OCI-LY3 (cell line): ENCODE data around the gene ZNF362.

Source experiments
- H2AFZ ChIP-seq: fragments of 200-600, 300-600 bp; shearing (Covaris generic); 2 replicates; pipeline ENCODE4 v1.6.0; 2014; ENCODE audit warnings: antibody characterized with exemption, low read depth, low read length
- H3K27ac ChIP-seq: fragments of 200-600, 300-600 bp; sonication (generic); 2 replicates; pipeline ENCODE4 v1.5.1; 2014; ENCODE audit warnings: mild to moderate bottlenecking, low read length, moderate library complexity, mixed read lengths
- H3K27me3 ChIP-seq: fragments of 200-600, 300-600 bp; sonication (generic); 2 replicates; pipeline ENCODE4 v1.6.1; 2014; ENCODE audit warnings: low read depth, low read length, mixed read lengths
- H3K36me3 ChIP-seq: fragments of 200-600, 300-600 bp; sonication (generic); replicated peaks from 2 replicates; pipeline ENCODE3; 2014; ENCODE audit warnings: low read depth, low read length, mixed read lengths
- H3K4me1 ChIP-seq: fragments of 300-600, 200-600 bp; sonication (generic); 2 replicates; pipeline ENCODE4 v1.6.1; 2014; ENCODE audit warnings: low read length, mixed read lengths
- H3K4me2 ChIP-seq: fragments of 200-600, 300-600 bp; sonication (generic); 2 replicates; pipeline ENCODE4 v1.6.1; 2014; ENCODE audit warnings: low read length, mixed read lengths
- H3K4me3 ChIP-seq: fragments of 300-600, 200-600 bp; sonication (generic); 2 replicates; pipeline ENCODE4 v1.5.1; 2014; ENCODE audit warnings: antibody characterized with exemption, mild to moderate bottlenecking, low read length, moderate library complexity
- H3K79me2 ChIP-seq: fragments of 300-600, 200-600 bp; shearing (Covaris generic); 2 replicates; pipeline ENCODE4 v1.6.1; 2014; ENCODE audit warnings: mild to moderate bottlenecking, low read length, mixed read lengths
- H3K9ac ChIP-seq: fragments of 300-600, 200-600 bp; shearing (Covaris generic); 2 replicates; pipeline ENCODE4 v1.6.0; 2014; ENCODE audit warnings: mild to moderate bottlenecking, low read length, moderate library complexity
- H3K9me3 ChIP-seq: fragments of 200-600, 300-600 bp; shearing (Covaris generic); 2 replicates; pipeline ENCODE4 v1.6.1; 2014; ENCODE audit warnings: low read length, mixed read lengths; ENCODE audit not compliant: insufficient read depth
- H4K20me1 ChIP-seq: fragments of 200-600, 300-600 bp; sonication (generic); 2 replicates; pipeline ENCODE4 v1.6.1; 2016; ENCODE audit warnings: low read length, mixed read lengths; ENCODE audit not compliant: insufficient read depth
- EZH2phosphoT487 ChIP-seq: fragments of 200-600 bp; shearing (Covaris generic); IDR thresholded peaks from 2 replicates; pipeline ENCODE4 v1.6.1; 2018; ENCODE audit warnings: antibody characterized with exemption, mixed run types, low read depth
- TF ChIP-seq, protein P1 (sequence below): fragments of 200-600, 300-600 bp; sonication (generic); IDR thresholded peaks from 2 replicates; pipeline ENCODE4 v1.5.1; 2014; ENCODE audit warnings: antibody characterized with exemption, low read length, low read depth

ZNF362 gene

DNA sequence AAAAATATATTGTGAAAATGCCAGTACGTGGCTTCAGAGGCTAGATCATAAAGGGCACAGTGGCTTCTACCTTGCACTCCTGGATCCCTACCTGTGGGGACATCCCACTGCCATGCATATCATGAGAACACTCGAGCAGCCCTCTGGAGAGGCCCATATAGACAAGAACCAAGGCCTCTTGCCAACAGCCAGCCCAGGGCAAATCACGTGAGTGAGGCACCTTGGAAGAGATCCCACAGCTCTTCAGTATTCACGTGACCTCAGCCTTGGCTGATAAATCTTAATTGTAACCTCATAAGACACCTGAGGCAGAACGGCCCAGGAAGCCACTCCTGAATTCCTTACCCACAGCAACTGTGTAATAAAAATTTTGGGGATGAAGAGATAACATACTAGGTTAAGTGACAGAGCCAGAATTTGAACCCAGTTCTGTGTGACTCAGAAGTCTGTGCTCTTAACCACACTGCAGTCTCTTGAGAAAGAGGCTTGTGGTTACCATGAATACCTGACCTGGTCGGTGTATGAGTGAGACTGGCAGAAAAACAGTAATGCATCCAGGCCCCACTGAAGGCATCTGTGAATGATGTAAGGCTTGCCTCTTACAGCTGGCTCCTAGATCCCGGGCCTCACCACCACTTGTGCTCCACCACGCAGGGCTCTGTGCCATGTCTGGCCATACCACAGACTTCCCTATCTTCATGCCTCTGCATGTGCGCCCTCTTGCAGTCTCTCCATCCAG, 71.5 kb downstream of the ZNF362 start:
- Histone ChIP-seq H3K27ac (no peak overlapping the region), H3K27me3 (no peaks in the 10 kb centered on the region), H3K4me3 (no peak overlapping the region), H2AFZ (no peak overlapping the region), H3K4me2 (no peak overlapping the region), H3K4me1 (no peaks in the 10 kb centered on the region), H4K20me1 (no peaks in the 10 kb centered on the region), H3K36me3 (peaks cover 7% of the 10 kb centered on the region), H3K9me3 (no peaks in the 10 kb centered on the region), H3K9ac (no peak overlapping the region), H3K79me2 (no peaks in the 10 kb centered on the region)
- no peak for TF ChIP-seq EZH2phosphoT487
- TF ChIP-seq, protein P1, sequence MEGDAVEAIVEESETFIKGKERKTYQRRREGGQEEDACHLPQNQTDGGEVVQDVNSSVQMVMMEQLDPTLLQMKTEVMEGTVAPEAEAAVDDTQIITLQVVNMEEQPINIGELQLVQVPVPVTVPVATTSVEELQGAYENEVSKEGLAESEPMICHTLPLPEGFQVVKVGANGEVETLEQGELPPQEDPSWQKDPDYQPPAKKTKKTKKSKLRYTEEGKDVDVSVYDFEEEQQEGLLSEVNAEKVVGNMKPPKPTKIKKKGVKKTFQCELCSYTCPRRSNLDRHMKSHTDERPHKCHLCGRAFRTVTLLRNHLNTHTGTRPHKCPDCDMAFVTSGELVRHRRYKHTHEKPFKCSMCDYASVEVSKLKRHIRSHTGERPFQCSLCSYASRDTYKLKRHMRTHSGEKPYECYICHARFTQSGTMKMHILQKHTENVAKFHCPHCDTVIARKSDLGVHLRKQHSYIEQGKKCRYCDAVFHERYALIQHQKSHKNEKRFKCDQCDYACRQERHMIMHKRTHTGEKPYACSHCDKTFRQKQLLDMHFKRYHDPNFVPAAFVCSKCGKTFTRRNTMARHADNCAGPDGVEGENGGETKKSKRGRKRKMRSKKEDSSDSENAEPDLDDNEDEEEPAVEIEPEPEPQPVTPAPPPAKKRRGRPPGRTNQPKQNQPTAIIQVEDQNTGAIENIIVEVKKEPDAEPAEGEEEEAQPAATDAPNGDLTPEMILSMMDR, result no peak

DNA sequence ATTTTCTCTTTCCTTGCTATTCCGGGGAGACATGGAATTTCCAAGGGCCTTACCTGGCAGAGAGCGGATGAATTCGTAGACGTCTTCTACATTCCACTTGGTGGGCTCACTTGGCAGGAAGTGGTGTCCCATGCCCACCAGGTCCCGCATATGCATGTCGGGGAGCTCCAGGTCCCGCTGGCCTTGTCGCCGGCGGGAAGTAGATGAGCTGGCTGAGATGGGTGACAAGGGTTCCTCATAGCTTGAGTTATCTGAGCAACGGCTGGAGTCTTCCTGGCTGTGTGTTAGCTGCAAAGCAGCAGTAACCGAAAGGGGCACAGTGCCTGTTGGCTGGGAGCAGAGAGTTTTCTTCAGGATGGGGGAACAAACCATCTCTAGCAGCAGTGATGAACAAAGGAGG, 72.5 kb downstream of the ZNF362 start:
- no peaks in the 10 kb centered on the region for H3K4me1 ChIP-seq
- no peaks in the 10 kb centered on the region for H3K9me3 ChIP-seq
- no peaks in the 10 kb centered on the region for H3K79me2 ChIP-seq
- no peaks in the 10 kb centered on the region for H4K20me1 ChIP-seq
- peaks cover 7% of the 10 kb centered on the region for H3K36me3 ChIP-seq
- H3K4me3 ChIP-seq, result no peak overlapping the region
- no peaks in the 10 kb centered on the region for H3K27me3 ChIP-seq
- no peak overlapping the region for H3K27ac ChIP-seq
- no peak overlapping the region for H3K9ac ChIP-seq
- TF ChIP-seq EZH2phosphoT487, result no peak
- TF ChIP-seq, protein P1, result no peak
- no peak overlapping the region for H2AFZ ChIP-seq
- H3K4me2 ChIP-seq, result no peak overlapping the region

DNA sequence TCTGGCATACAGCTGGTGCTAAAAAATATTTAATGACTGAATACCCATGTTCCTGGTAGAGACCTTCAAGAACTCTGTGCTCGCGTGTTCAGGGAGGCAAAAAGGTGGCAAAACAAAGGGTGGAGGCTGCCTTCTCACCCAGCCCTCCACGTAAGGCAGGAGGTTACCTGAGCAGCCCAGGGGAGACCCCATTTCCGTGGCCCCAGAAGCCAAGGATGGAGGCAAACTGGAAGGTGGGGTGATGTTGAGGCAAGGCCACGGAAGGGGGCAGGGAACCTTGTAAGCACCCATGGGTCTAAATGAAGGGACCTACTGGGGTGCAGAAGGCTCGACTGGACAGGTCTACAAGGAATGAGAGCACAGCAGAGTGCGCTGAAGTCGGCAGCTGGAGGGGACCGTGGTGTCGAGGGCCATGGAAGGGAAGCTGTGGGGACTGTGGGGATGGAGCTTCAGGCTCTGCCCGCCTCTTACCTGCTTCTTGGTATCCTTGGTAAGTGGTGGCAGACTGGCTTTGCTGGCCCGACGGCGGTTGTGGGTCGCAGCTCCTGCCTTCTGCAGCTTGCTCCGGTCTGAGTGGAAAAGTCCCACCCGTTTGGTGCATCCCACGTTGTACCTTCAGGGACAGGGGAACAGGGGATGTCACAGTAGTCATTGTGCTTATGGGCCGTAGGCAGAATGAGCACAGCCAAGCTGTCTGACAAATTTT, 73.5 kb downstream of the ZNF362 start:
- H3K36me3 ChIP-seq, result peaks cover 7% of the 10 kb centered on the region
- no peaks in the 10 kb centered on the region for H3K79me2 ChIP-seq

DNA sequence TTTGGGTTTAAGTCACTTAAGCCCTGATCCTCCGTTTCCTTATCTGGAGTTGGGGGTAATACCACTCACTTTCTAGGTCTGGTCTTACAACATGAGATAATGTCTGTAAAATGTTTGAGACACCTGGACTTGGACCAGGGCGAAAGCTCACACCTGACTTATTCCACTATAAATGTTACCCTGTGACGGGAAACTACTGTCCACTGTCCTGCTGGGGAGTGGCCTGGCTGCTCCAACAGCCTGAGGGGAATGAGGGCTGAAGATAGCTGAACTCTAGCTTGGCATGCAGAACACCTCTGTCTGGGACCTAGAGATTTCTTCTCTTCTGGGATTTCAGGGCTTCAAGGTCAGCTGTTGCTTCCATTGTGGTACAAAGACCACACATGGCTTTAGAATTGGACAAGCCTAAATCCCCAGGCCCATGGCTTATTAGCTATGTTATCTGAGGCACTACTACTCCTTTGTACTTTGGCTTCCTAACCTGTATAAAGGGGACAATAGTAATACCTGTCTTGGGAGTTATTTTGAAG, 74.1 kb downstream of the ZNF362 start:
- no peaks in the 10 kb centered on the region; the same call in 1 of the 2 replicates for H3K79me2 ChIP-seq
- no peaks in the 10 kb centered on the region for H3K9me3 ChIP-seq
- TF ChIP-seq, protein P1, result no peak
- TF ChIP-seq EZH2phosphoT487, result no peak
- H4K20me1 ChIP-seq, result peaks cover 3% of the 10 kb centered on the region; the same call in 1 of the 2 replicates
- H3K36me3 ChIP-seq, result peaks cover 7% of the 10 kb centered on the region
- no peak overlapping the region for H3K4me3 ChIP-seq
- H2AFZ ChIP-seq, result no peak overlapping the region
- no peaks in the 10 kb centered on the region for H3K4me1 ChIP-seq
- no peak overlapping the region for H3K9ac ChIP-seq
- no peaks in the 10 kb centered on the region for H3K27me3 ChIP-seq
- no peak overlapping the region for H3K4me2 ChIP-seq
- H3K27ac ChIP-seq, result no peak overlapping the region

More for the DNA sequence above, 73.5 kb downstream of the ZNF362 start:
- TF ChIP-seq EZH2phosphoT487, result no peak
- TF ChIP-seq, protein P1, result no peak
- no peak overlapping the region for H3K9ac ChIP-seq
- H4K20me1 ChIP-seq, result no peaks in the 10 kb centered on the region
- no peak overlapping the region for H3K4me2 ChIP-seq
- H3K27me3 ChIP-seq, result no peaks in the 10 kb centered on the region
- no peak overlapping the region for H3K27ac ChIP-seq
- H3K9me3 ChIP-seq, result no peaks in the 10 kb centered on the region
- H3K4me1 ChIP-seq, result no peaks in the 10 kb centered on the region
- H2AFZ ChIP-seq, result no peak overlapping the region
- no peak overlapping the region for H3K4me3 ChIP-seq
